Neuron (in vitro differentiated cells): Measurements from ENCODE around the gene ST3GAL3.
A peak's percentile ranks its signal among the peaks of the same experiment; 100 is the strongest.

Experiments
- H2AFZ ChIP-seq: one replicate; pipeline ENCODE4 v1.6.1; 2013; ENCODE audit warnings: low read depth, mild to moderate bottlenecking, inconsistent platforms, low read length, moderate library complexity
- H3K27me3 ChIP-seq: one replicate; pipeline ENCODE4 v1.6.1; 2013; ENCODE audit warnings: low read length; ENCODE audit not compliant: insufficient read depth
- H3K36me3 ChIP-seq: one replicate; pipeline ENCODE4 v1.6.1; 2013; ENCODE audit warnings: low read length; ENCODE audit not compliant: insufficient read depth
- H3K4me1 ChIP-seq: one replicate; pipeline ENCODE4 v1.6.1; 2013; ENCODE audit warnings: low read length; ENCODE audit not compliant: insufficient read depth
- H3K4me3 ChIP-seq: 2 replicates; pipeline ENCODE4 v1.5.1; 2013; ENCODE audit warnings: mild to moderate bottlenecking, low read length, moderate library complexity
- H3K9me3 ChIP-seq: one replicate; pipeline ENCODE4 v1.6.1; 2013; ENCODE audit warnings: low read length

The ST3GAL3 gene

GRCh38 chr1:43930168-43930948, 223.0 kb downstream of the ST3GAL3 start:
- Histone ChIP-seq H3K4me1 (no peaks in the 10 kb centered on the region), H3K36me3 (peaks cover 6% of the 10 kb centered on the region), H3K27me3 (no peaks in the 10 kb centered on the region), H3K9me3 (no peaks in the 10 kb centered on the region), H3K4me3 (no peak overlapping the region), H2AFZ (no peak overlapping the region)

- no peaks in the 10 kb centered on the region for H3K4me1 ChIP-seq
- peaks cover under 1% of the 10 kb centered on the region for H3K36me3 ChIP-seq
- no peaks in the 10 kb centered on the region for H3K27me3 ChIP-seq
- no peak overlapping the region for H2AFZ ChIP-seq
- H3K9me3 ChIP-seq: no peaks in the 10 kb centered on the region
- no peak overlapping the region for H3K4me3 ChIP-seq
Observed at GRCh38 chr1:43930949-43931275, 223.6 kb downstream of the ST3GAL3 start.

GRCh38 chr1:43931711-43932660, 224.7 kb downstream of the ST3GAL3 start:
- peaks cover 2% of the 10 kb centered on the region for H3K4me1 ChIP-seq
- H3K9me3 ChIP-seq: no peaks in the 10 kb centered on the region
- no peaks in the 10 kb centered on the region for H3K36me3 ChIP-seq
- H2AFZ ChIP-seq: no peak overlapping the region
- H3K4me3 ChIP-seq: no peak overlapping the region
- no peaks in the 10 kb centered on the region for H3K27me3 ChIP-seq

GRCh38 chr1:43932786-43933385, 225.6 kb downstream of the ST3GAL3 start:
- Histone ChIP-seq H3K9me3 (no peaks in the 10 kb centered on the region), H3K4me3 (no peak overlapping the region), H2AFZ (no peak overlapping the region), H3K4me1 (peaks cover 2% of the 10 kb centered on the region), H3K36me3 (no peaks in the 10 kb centered on the region), H3K27me3 (no peaks in the 10 kb centered on the region)

- Histone ChIP-seq H3K4me1 (peaks cover 2% of the 10 kb centered on the region), H3K4me3 (no peak within 1 kb of the TSS), H2AFZ (no peak within 1 kb of the TSS), H3K36me3 (no peaks in the 10 kb centered on the region), H3K27me3 (no peaks in the 10 kb centered on the region), H3K9me3 (no peaks in the 10 kb centered on the region)
Observed at GRCh38 chr1:43933386-43934100, 226.2 kb downstream of the ST3GAL3 start, which contains the start of gene ARTN. TSS of gene ARTN (plus strand) at chr1:43933801. CDS start at chr1:43935657, 1,856 bp downstream.

GRCh38 chr1:43934101-43934985, 227.0 kb downstream of the ST3GAL3 start:
- Histone ChIP-seq H2AFZ (no peak overlapping the region), H3K9me3 (no peaks in the 10 kb centered on the region), H3K4me3 (no peak overlapping the region), H3K4me1 (peaks cover 2% of the 10 kb centered on the region), H3K27me3 (no peaks in the 10 kb centered on the region), H3K36me3 (no peaks in the 10 kb centered on the region)

GRCh38 chr1:43934986-43935324, 227.6 kb downstream of the ST3GAL3 start:
- Histone ChIP-seq H3K27me3 (no peaks in the 10 kb centered on the region), H3K36me3 (no peaks in the 10 kb centered on the region), H2AFZ (no peak overlapping the region), H3K4me3 (no peak overlapping the region), H3K9me3 (no peaks in the 10 kb centered on the region), H3K4me1 (peaks cover 2% of the 10 kb centered on the region)

- Histone ChIP-seq H3K27me3 (no peaks in the 10 kb centered on the region), H3K9me3 (no peaks in the 10 kb centered on the region), H3K4me3 (peak overlapping the region; percentile 25), H2AFZ (no peak overlapping the region), H3K4me1 (peaks cover 2% of the 10 kb centered on the region), H3K36me3 (no peaks in the 10 kb centered on the region)
Observed at GRCh38 chr1:43935711-43936427, 228.5 kb downstream of the ST3GAL3 start.

- no peaks in the 10 kb centered on the region for H3K27me3 ChIP-seq
- H3K9me3 ChIP-seq: no peaks in the 10 kb centered on the region
- peaks cover 2% of the 10 kb centered on the region for H3K4me1 ChIP-seq
- peak overlapping the region; percentile 25 for H3K4me3 ChIP-seq
- no peaks in the 10 kb centered on the region for H3K36me3 ChIP-seq
- H2AFZ ChIP-seq: no peak overlapping the region
Observed at GRCh38 chr1:43936431-43937151, 229.3 kb downstream of the ST3GAL3 start.

GRCh38 chr1:43937179-43937865, 230.0 kb downstream of the ST3GAL3 start:
- H3K4me3 ChIP-seq: no peak overlapping the region
- peaks cover 2% of the 10 kb centered on the region for H3K4me1 ChIP-seq
- no peaks in the 10 kb centered on the region for H3K27me3 ChIP-seq
- no peaks in the 10 kb centered on the region for H3K36me3 ChIP-seq
- H2AFZ ChIP-seq: no peak overlapping the region
- no peaks in the 10 kb centered on the region for H3K9me3 ChIP-seq

GRCh38 chr1:43938383-43938782, 231.0 kb downstream of the ST3GAL3 start:
- no peaks in the 10 kb centered on the region for H3K9me3 ChIP-seq
- no peak overlapping the region for H3K4me3 ChIP-seq
- H2AFZ ChIP-seq: no peak overlapping the region
- H3K4me1 ChIP-seq: peaks cover 2% of the 10 kb centered on the region
- no peaks in the 10 kb centered on the region for H3K27me3 ChIP-seq
- no peaks in the 10 kb centered on the region for H3K36me3 ChIP-seq
